Smooth muscle cell (in vitro differentiated cells): Measurements from ENCODE around the gene DOHH. TPM values are rescaled to one million over a fixed set of nuclear protein-coding genes. Genes with fewer than 3 reads are reported as not detected.

Experiments used
- DNase-seq: peaks from one replicate; lab custom pipeline; 2025; ENCODE audit not compliant: unreplicated experiment; lab: John Stamatoyannopoulos, UW
- H2AFZ ChIP-seq: fragments of 200-600 bp; sonication (generic); 2 replicates; pipeline ENCODE4 v1.6.0; 2016; ENCODE audit warnings: antibody characterized with exemption, low read depth, mild to moderate bottlenecking
- H3F3A ChIP-seq: fragments of 200-600 bp; sonication (generic); 2 replicates; pipeline ENCODE4 v1.6.0; 2017; ENCODE audit warnings: antibody characterized with exemption, low read depth
- H3K27ac ChIP-seq: fragments of 200-600 bp; sonication (generic); 2 replicates; pipeline ENCODE4 v1.5.1; 2016; ENCODE audit warnings: low read depth, mild to moderate bottlenecking
- H3K27me3 ChIP-seq: fragments of 200-600 bp; sonication (generic); 2 replicates; pipeline ENCODE4 v1.6.1; 2016; ENCODE audit warnings: low read depth, mild to moderate bottlenecking
- H3K36me3 ChIP-seq: fragments of 200-600 bp; sonication (generic); 2 replicates; pipeline ENCODE4 v1.5.1; 2016; ENCODE audit warnings: low read depth
- H3K4me1 ChIP-seq: fragments of 200-600 bp; sonication (generic); 2 replicates; pipeline ENCODE4 v1.5.1; 2016; ENCODE audit warnings: low read depth
- H3K4me2 ChIP-seq: fragments of 200-600 bp; sonication (generic); 2 replicates; pipeline ENCODE4 v1.6.0; 2016; ENCODE audit warnings: mild to moderate bottlenecking
- H3K4me3 ChIP-seq: fragments of 200-600 bp; sonication (generic); 2 replicates; pipeline ENCODE4 v1.5.1; 2016; ENCODE audit warnings: mild to moderate bottlenecking
- H3K79me2 ChIP-seq: fragments of 200-600 bp; sonication (generic); 2 replicates; pipeline ENCODE4 v1.6.0; 2016; ENCODE audit warnings: low read depth, mild to moderate bottlenecking
- H3K9ac ChIP-seq: fragments of 200-600 bp; sonication (generic); 2 replicates; pipeline ENCODE4 v1.6.0; 2016; ENCODE audit warnings: low read depth
- H3K9me3 ChIP-seq: fragments of 200-600 bp; sonication (generic); replicated peaks from 2 replicates; pipeline ENCODE4 v1.5.1; 2016; ENCODE audit warnings: low read depth
- H4K20me1 ChIP-seq: fragments of 200-600 bp; sonication (generic); 2 replicates; pipeline ENCODE4 v1.6.0; 2016; ENCODE audit warnings: low read depth
- WGBS: methylation state at CpG from one replicate; pipeline ENCODE4 v1.1.7; 2016; ENCODE audit warnings: low lambda C conversion rate; 5-methylcytosine and 5-hydroxymethylcytosine counted together
- polyA plus RNA-seq: library from polyadenylated mRNA; unstranded; fragments of >200 nt; fragmentation: Nextera tagmentation; extraction: Ambion mirVana; gene quantifications from 2 replicates; pipeline ENCODE4 v1.2.1, GENCODE V29; 2016
- total RNA-seq: library from RNA; depleted of rRNA; stranded (reverse); fragments of >200 nt; gene quantifications from 2 replicates; pipeline ENCODE4 v1.2.3, GENCODE V29; 2014
- TF ChIP-seq, protein P1 (sequence below): fragments of 200-600 bp; sonication (generic); IDR thresholded peaks from 2 replicates; pipeline ENCODE4 v1.5.1; 2017; ENCODE audit warnings: borderline replicate concordance, mild to moderate bottlenecking, antibody characterized with exemption; ENCODE audit not compliant: insufficient read depth, poor library complexity, severe bottlenecking

Gene DOHH
- total and polyA plus RNA-seq, 2 experiments from 2014 or later = 8.7 to 27.2 TPM

DNA sequence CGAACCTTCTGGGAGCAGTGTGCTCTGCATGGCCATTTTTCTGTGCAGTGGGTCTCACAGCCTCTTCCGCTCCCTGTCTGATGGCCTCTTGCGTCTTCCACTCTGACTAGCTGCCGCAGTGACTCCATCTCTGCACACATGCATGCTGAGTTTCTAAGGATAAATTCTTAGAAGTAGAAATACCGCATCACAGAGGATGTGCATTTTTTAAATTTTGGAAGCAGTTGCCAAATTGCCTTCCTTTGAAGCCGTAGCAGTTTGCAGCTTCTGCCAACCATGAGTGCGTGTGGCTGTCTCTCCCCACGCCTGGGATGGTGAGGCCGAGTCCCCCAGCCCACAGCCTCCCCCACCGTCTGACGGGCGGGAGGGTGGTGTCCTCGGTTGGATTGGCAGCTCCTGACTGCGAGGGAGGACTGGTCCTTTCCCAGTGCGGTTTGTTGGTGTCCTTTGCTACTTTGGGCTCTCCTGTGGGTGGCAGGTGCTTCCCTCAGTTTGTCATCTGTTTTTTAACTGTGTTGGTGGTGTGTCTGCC lies 15.5 kb upstream of the DOHH start:
- Histone ChIP-seq H3K4me1 (no peaks in the 10 kb centered on the region), H3K9ac (no peak overlapping the region), H3K79me2 (peaks cover 91% of the 10 kb centered on the region), H3K27ac (no peak overlapping the region), H3F3A (no peaks in the 10 kb centered on the region), H3K27me3 (no peaks in the 10 kb centered on the region), H2AFZ (no peak overlapping the region), H3K4me2 (no peak overlapping the region), H3K36me3 (no peaks in the 10 kb centered on the region), H3K4me3 (no peak overlapping the region), H4K20me1 (peaks cover 100% of the 10 kb centered on the region), H3K9me3 (no peaks in the 10 kb centered on the region)
- 92% methylated on average over 15 of the region's 15 CpGs for WGBS
- DNase-seq = no peak
- TF ChIP-seq, protein P1, sequence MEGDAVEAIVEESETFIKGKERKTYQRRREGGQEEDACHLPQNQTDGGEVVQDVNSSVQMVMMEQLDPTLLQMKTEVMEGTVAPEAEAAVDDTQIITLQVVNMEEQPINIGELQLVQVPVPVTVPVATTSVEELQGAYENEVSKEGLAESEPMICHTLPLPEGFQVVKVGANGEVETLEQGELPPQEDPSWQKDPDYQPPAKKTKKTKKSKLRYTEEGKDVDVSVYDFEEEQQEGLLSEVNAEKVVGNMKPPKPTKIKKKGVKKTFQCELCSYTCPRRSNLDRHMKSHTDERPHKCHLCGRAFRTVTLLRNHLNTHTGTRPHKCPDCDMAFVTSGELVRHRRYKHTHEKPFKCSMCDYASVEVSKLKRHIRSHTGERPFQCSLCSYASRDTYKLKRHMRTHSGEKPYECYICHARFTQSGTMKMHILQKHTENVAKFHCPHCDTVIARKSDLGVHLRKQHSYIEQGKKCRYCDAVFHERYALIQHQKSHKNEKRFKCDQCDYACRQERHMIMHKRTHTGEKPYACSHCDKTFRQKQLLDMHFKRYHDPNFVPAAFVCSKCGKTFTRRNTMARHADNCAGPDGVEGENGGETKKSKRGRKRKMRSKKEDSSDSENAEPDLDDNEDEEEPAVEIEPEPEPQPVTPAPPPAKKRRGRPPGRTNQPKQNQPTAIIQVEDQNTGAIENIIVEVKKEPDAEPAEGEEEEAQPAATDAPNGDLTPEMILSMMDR = no peak

GRCh38 chr19:3514930-3515329 lies 14.5 kb upstream of the DOHH start:
- H3F3A ChIP-seq = no peaks in the 10 kb centered on the region
- no peak for DNase-seq
- H4K20me1 ChIP-seq = peaks cover 100% of the 10 kb centered on the region
- no peaks in the 10 kb centered on the region for H3K27me3 ChIP-seq
- H2AFZ ChIP-seq = no peak overlapping the region
- H3K79me2 ChIP-seq = peaks cover 100% of the 10 kb centered on the region
- no peak overlapping the region for H3K9ac ChIP-seq
- H3K4me2 ChIP-seq = no peak overlapping the region
- no peaks in the 10 kb centered on the region for H3K36me3 ChIP-seq
- H3K9me3 ChIP-seq = no peaks in the 10 kb centered on the region
- no peaks in the 10 kb centered on the region for H3K4me1 ChIP-seq
- WGBS = 65% methylated on average over 12 of the region's 12 CpGs
- H3K27ac ChIP-seq = no peak overlapping the region
- H3K4me3 ChIP-seq = no peak overlapping the region
- TF ChIP-seq, protein P1 = no peak

- H3K79me2 ChIP-seq = peaks cover 97% of the 10 kb centered on the region
- no peak overlapping the region for H3K9ac ChIP-seq
- no peak for DNase-seq
- no peaks in the 10 kb centered on the region for H3K9me3 ChIP-seq
- TF ChIP-seq, protein P1 = no peak
- peaks cover 100% of the 10 kb centered on the region for H4K20me1 ChIP-seq
- no peak overlapping the region for H3K27ac ChIP-seq
- H3K36me3 ChIP-seq = no peaks in the 10 kb centered on the region
- no peaks in the 10 kb centered on the region for H3K27me3 ChIP-seq
- H3K4me3 ChIP-seq = no peak overlapping the region
- H3K4me1 ChIP-seq = no peaks in the 10 kb centered on the region
- WGBS = 92% methylated on average over 18 of the region's 23 CpGs
- H3K4me2 ChIP-seq = no peak overlapping the region
- H3F3A ChIP-seq = no peaks in the 10 kb centered on the region
- H2AFZ ChIP-seq = no peak overlapping the region
These were observed 13.0 kb upstream of the DOHH start for GRCh38 chr19:3513229-3514140.
